Measurements from ENCODE around the gene SCG5.

Gene SCG5

DNA sequence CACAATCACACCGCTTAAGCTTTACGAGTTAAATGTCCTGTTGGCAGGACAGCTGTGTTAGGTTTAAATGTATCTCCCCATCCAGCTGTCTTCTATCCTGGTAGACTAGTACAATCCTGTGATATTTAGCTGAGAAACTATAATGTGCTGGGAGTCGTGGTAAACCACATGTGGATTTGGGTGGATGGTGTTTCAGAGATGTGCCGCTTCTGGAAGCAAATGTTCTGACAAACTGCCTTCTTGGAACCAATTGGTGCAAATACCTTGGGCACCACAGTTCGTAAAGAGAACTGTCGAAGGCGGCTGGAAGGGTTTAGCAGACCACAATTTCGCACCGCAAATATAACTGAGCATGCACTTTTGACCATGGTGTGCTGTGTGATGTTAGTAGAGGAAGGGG lies 15.0 kb downstream of the SCG5 start:
- no peaks in the 10 kb centered on the region for H3K9me2 ChIP-seq (replicated peaks; ENCODE audit: insufficient read depth, low read length)
- H3K4me3 ChIP-seq (ENCODE audit: low read length): no peak overlapping the region
- no peak overlapping the region for H3K9ac ChIP-seq (ENCODE audit: low read length)
- peaks cover 14% of the 10 kb centered on the region for H3F3A ChIP-seq (ENCODE audit: insufficient read depth, low read length)
- no peaks in the 10 kb centered on the region for H3K27me3 ChIP-seq (replicated peaks; ENCODE audit: insufficient read depth, low read length)
- H4K20me1 ChIP-seq (ENCODE audit: insufficient read depth, low read length): no peaks in the 10 kb centered on the region
- peak overlapping the region; percentile 46 for H3K4me2 ChIP-seq (ENCODE audit: low read depth, low read length)
- no peaks in the 10 kb centered on the region for H3K79me2 ChIP-seq (ENCODE audit: low read length)
- H2AFZ ChIP-seq (ENCODE audit: low read length): peak overlapping the region; percentile 29; the same call in 1 of the 2 replicates
- H3K4me1 ChIP-seq (ENCODE audit: low read length): peaks cover 15% of the 10 kb centered on the region
- no peaks in the 10 kb centered on the region for H3K9me3 ChIP-seq (replicated peaks; ENCODE audit: insufficient read depth, low read length)
- H3K36me3 ChIP-seq (replicated peaks; ENCODE audit: insufficient read depth, low read length): 0 out of 2 replicates have a peak, but pooled peaks cover 7% of the 10 kb centered on the region
- peak overlapping the region; percentile 37; the same call in 1 of the 2 replicates for H3K27ac ChIP-seq (ENCODE audit: low read length)
- DNase-seq: no peak
- TF ChIP-seq, protein P1, sequence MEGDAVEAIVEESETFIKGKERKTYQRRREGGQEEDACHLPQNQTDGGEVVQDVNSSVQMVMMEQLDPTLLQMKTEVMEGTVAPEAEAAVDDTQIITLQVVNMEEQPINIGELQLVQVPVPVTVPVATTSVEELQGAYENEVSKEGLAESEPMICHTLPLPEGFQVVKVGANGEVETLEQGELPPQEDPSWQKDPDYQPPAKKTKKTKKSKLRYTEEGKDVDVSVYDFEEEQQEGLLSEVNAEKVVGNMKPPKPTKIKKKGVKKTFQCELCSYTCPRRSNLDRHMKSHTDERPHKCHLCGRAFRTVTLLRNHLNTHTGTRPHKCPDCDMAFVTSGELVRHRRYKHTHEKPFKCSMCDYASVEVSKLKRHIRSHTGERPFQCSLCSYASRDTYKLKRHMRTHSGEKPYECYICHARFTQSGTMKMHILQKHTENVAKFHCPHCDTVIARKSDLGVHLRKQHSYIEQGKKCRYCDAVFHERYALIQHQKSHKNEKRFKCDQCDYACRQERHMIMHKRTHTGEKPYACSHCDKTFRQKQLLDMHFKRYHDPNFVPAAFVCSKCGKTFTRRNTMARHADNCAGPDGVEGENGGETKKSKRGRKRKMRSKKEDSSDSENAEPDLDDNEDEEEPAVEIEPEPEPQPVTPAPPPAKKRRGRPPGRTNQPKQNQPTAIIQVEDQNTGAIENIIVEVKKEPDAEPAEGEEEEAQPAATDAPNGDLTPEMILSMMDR (IDR thresholded peaks at IDR 0.05; ENCODE audit: low read length): no peak
- TF ChIP-seq EZH2 (optimal IDR thresholded peaks at IDR 0.05; ENCODE audit: low read depth, low read length) (no peak), EZH2phosphoT487 (IDR thresholded peaks at IDR 0.05; ENCODE audit: low read length) (no peak)

DNA sequence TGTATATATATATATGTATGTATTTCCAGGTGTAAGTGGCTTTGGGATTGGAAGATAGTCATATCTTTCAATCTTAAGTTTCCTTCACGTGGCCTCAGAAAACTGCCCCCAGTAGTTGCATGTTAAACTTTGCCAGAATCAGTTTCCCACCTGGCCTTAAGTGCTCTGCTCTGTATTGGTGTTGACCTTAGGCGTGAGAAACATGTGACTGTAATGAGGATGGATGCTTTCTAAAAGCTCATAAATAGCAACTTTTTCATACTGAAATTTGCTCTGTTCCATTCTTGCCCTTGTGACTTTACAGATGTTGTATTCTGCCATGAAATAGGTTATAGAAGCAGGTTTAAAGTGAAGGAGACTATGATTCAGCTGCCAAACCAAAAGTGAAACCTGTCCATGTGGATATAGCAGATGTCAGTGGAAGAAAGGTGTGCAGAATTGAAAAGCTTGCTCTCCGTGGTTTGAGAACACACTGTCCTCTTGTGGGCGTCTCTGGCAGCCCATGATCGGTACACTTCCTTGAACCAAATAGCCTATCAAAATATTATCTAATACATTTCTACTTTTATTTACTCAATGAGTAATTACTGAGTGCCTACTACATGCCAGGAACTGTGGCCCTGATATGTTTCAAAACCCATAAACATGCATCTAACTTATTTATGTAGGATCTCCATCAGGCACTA lies 15.8 kb downstream of the SCG5 start:
- Histone ChIP-seq H3K9ac (ENCODE audit: low read length) (peak overlapping the region; percentile 39; the same call in 1 of the 2 replicates), H3K9me3 (replicated peaks; ENCODE audit: insufficient read depth, low read length) (no peaks in the 10 kb centered on the region), H3K79me2 (ENCODE audit: low read length) (no peaks in the 10 kb centered on the region), H3K9me2 (replicated peaks; ENCODE audit: insufficient read depth, low read length) (no peaks in the 10 kb centered on the region), H3K4me3 (ENCODE audit: low read length) (peak overlapping the region; percentile 45), H2AFZ (ENCODE audit: low read length) (peak overlapping the region; percentile 39), H3K4me2 (ENCODE audit: low read depth, low read length) (peak overlapping the region; percentile 84), H4K20me1 (ENCODE audit: insufficient read depth, low read length) (no peaks in the 10 kb centered on the region), H3K4me1 (ENCODE audit: low read length) (peaks cover 15% of the 10 kb centered on the region), H3K27me3 (replicated peaks; ENCODE audit: insufficient read depth, low read length) (no peaks in the 10 kb centered on the region), H3K27ac (ENCODE audit: low read length) (peak overlapping the region; percentile 79), H3K36me3 (replicated peaks; ENCODE audit: insufficient read depth, low read length) (0 out of 2 replicates have a peak, but pooled peaks cover 7% of the 10 kb centered on the region), H3F3A (ENCODE audit: insufficient read depth, low read length) (peaks cover 14% of the 10 kb centered on the region)
- TF ChIP-seq, protein P1 (IDR thresholded peaks at IDR 0.05; ENCODE audit: low read length): peak; percentile 79
- TF ChIP-seq EZH2phosphoT487 (IDR thresholded peaks at IDR 0.05; ENCODE audit: low read length) (no peak), EZH2 (optimal IDR thresholded peaks at IDR 0.05; ENCODE audit: low read depth, low read length) (no peak)
- peak; percentile 90 for DNase-seq

DNA sequence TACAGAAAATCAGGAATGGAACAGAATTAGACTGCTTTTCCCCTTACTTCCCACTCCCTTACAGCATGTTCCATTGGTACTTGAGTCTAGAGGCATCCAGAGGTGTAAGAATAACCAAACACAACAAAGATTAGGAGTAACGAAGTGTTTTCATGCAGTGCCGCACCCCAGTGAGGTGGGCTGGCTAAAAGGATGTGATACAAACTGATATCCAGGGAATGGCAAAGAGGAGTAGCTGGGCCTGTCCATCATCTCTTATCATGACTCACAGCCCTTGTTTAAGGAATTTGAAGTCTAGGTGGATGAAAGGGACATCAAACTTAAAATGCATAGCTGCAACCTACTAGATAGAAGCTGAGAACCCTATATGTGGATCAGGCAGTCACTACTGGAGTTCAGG lies 16.4 kb downstream of the SCG5 start:
- Histone ChIP-seq H2AFZ (ENCODE audit: low read length) (peak overlapping the region; percentile 34), H3F3A (ENCODE audit: insufficient read depth, low read length) (peaks cover 14% of the 10 kb centered on the region), H3K9me3 (replicated peaks; ENCODE audit: insufficient read depth, low read length) (no peaks in the 10 kb centered on the region), H3K4me2 (ENCODE audit: low read depth, low read length) (peak overlapping the region; percentile 84), H3K4me3 (ENCODE audit: low read length) (no peak overlapping the region), H4K20me1 (ENCODE audit: insufficient read depth, low read length) (no peaks in the 10 kb centered on the region), H3K36me3 (replicated peaks; ENCODE audit: insufficient read depth, low read length) (0 out of 2 replicates have a peak, but pooled peaks cover 7% of the 10 kb centered on the region), H3K9me2 (replicated peaks; ENCODE audit: insufficient read depth, low read length) (no peaks in the 10 kb centered on the region), H3K79me2 (ENCODE audit: low read length) (no peaks in the 10 kb centered on the region), H3K27ac (ENCODE audit: low read length) (peak overlapping the region; percentile 79; the same call in 1 of the 2 replicates), H3K9ac (ENCODE audit: low read length) (no peak overlapping the region), H3K27me3 (replicated peaks; ENCODE audit: insufficient read depth, low read length) (no peaks in the 10 kb centered on the region), H3K4me1 (ENCODE audit: low read length) (peaks cover 15% of the 10 kb centered on the region)
- TF ChIP-seq, protein P1 (IDR thresholded peaks at IDR 0.05; ENCODE audit: low read length): no peak
- TF ChIP-seq EZH2 (optimal IDR thresholded peaks at IDR 0.05; ENCODE audit: low read depth, low read length): no peak
- no peak for TF ChIP-seq EZH2phosphoT487 (IDR thresholded peaks at IDR 0.05; ENCODE audit: low read length)
- DNase-seq: no peak
